H1 (cell line): ENCODE data around the gene KPNA4. TPM values are rescaled to one million over a fixed set of nuclear protein-coding genes. Genes with fewer than 3 reads are reported as not detected.

Experiments
- GABPA ChIP-seq: IDR thresholded peaks from 2 replicates; pipeline ENCODE4 v1.6.1; 2011; ENCODE audit warnings: mild to moderate bottlenecking, low read length, moderate library complexity, borderline replicate concordance; ENCODE audit not compliant: insufficient read depth
- KDM1A ChIP-seq: fragments of 200-600, 300-600 bp; sonication (generic); IDR thresholded peaks from 2 replicates; pipeline ENCODE4 v1.7.1; 2016; ENCODE audit warnings: mild to moderate bottlenecking, low read length, borderline replicate concordance
- PHF8 ChIP-seq: fragments of 200-600 bp; sonication (generic); conservative IDR thresholded peaks from 2 replicates; pipeline ENCODE4 v1.7.1; 2012; ENCODE audit warnings: low read depth, mild to moderate bottlenecking, inconsistent platforms, low read length, moderate library complexity
- SIRT6 ChIP-seq: IDR thresholded peaks from one replicate; pipeline ENCODE4 v1.7.1; 2012; ENCODE audit warnings: low read length, inconsistent platforms
- TBP ChIP-seq: IDR thresholded peaks from 2 replicates; pipeline ENCODE4 v1.6.1; 2011; ENCODE audit warnings: low read depth, low read length, improper control_type of control experiment
- polyA plus RNA-seq, 7 experiments: library from polyadenylated mRNA; depleted of rRNA in 3 of 7; stranded (reverse) in 5 of 7; unstranded in 2 of 7; fragments of >200 nt in 5 of 7; fragments of 200-250 nt in 2 of 7; gene quantifications; 1 replicate in 5 of 7; 2 replicates in 1 of 7; 4 replicates in 1 of 7; pipeline versions ENCODE4 v1.2.1 to v1.2.3, GENCODE V29; 2011 to 2013; ENCODE audit warnings: missing spikeins in 2 of 7, mixed read lengths in 2 of 7
- total RNA-seq: library from RNA; stranded (reverse); fragmentation: NEBNext Ultra II Directional; extraction: Animal tissue kit (Norgen Biotek cat#: 25700); gene quantifications from 2 replicates; pipeline ENCODE4 v1.2.1, GENCODE V29; 2021

KPNA4 gene
- total and polyA plus RNA-seq, 2 of the 8 experiments (the other 6 are each of a cell fraction or from before 2014, with no cell fraction given), result 13.2 to 81.9 TPM

- TF ChIP-seq SIRT6 (no peak), GABPA (no peak), TBP (no peak), KDM1A (no peak), PHF8 (no peak)
These were observed 45.8 kb upstream of the KPNA4 start (continued) for GRCh38 chr3:160611141-160611540.
